H1 (cell line): ENCODE data around the gene DDX59. TPM values are rescaled to one million over a fixed set of nuclear protein-coding genes. Genes with fewer than 3 reads are reported as not detected.

Experiments
- CBX8 ChIP-seq: fragments of 300-800, 300-1000 bp; sonication (generic); IDR thresholded peaks from 2 replicates; pipeline ENCODE4 v1.7.1; 2016; ENCODE audit warnings: low read depth, low read length, borderline replicate concordance
- CTCF ChIP-seq, 3 experiments: IDR thresholded peaks; 1 replicate in 2 of 3; 2 replicates in 1 of 3; pipeline versions ENCODE4 v1.5.1 to v1.6.1; 2011; ENCODE audit warnings: low read length in 3 of 3, mild to moderate bottlenecking in 3 of 3, inconsistent platforms in 2 of 3, low read depth in 1 of 3, moderate library complexity in 1 of 3; ENCODE audit not compliant: insufficient read depth in 1 of 3; ENCODE audit errors: control extremely low read depth in 1 of 3
- FOSL1 ChIP-seq: IDR thresholded peaks from 2 replicates; pipeline ENCODE4 v1.6.1; 2011; ENCODE audit warnings: mild to moderate bottlenecking, low read depth, low read length, moderate library complexity; ENCODE audit not compliant: insufficient read depth
- HDAC2 ChIP-seq, 2 experiments: fragments of 300-600 bp in 1 of 2; sonication (generic) in 1 of 2; IDR thresholded peaks; 2 replicates each; pipeline ENCODE4 v1.6.1; 2011 to 2012; ENCODE audit warnings: low read depth in 2 of 2, low read length in 2 of 2, mild to moderate bottlenecking in 2 of 2, moderate library complexity in 2 of 2, borderline replicate concordance in 1 of 2, inconsistent platforms in 1 of 2
- SIRT6 ChIP-seq: IDR thresholded peaks from one replicate; pipeline ENCODE4 v1.7.1; 2012; ENCODE audit warnings: low read length, inconsistent platforms
- ZNF274 ChIP-seq: IDR thresholded peaks from 2 replicates; pipeline ENCODE4 v1.7.0; 2012; ENCODE audit warnings: low read length, borderline replicate concordance; ENCODE audit errors: extremely low read depth
- polyA plus RNA-seq, 7 experiments: library from polyadenylated mRNA; depleted of rRNA in 3 of 7; stranded (reverse) in 5 of 7; unstranded in 2 of 7; fragments of >200 nt in 5 of 7; fragments of 200-250 nt in 2 of 7; gene quantifications; 1 replicate in 5 of 7; 2 replicates in 1 of 7; 4 replicates in 1 of 7; pipeline versions ENCODE4 v1.2.1 to v1.2.3, GENCODE V29; 2011 to 2013; ENCODE audit warnings: missing spikeins in 2 of 7, mixed read lengths in 2 of 7
- total RNA-seq: library from RNA; stranded (reverse); fragmentation: NEBNext Ultra II Directional; extraction: Animal tissue kit (Norgen Biotek cat#: 25700); gene quantifications from 2 replicates; pipeline ENCODE4 v1.2.1, GENCODE V29; 2021

Gene DDX59
- total and polyA plus RNA-seq, 2 of the 8 experiments (the other 6 are each of a cell fraction or from before 2014, with no cell fraction given) = 8.3 to 19.4 TPM

GRCh38 chr1:200666309-200666708, 3.4 kb downstream of the DDX59 start (continued):
- TF ChIP-seq CTCF (IDR thresholded peaks at IDR 0.05; ENCODE audit: control extremely low read depth in 1 of 3, insufficient read depth in 1 of 3, low read depth in 1 of 3, low read length in 3 of 3) = no peak
- TF ChIP-seq HDAC2 (IDR thresholded peaks at IDR 0.05; ENCODE audit: borderline replicate concordance in 1 of 2, low read depth in 2 of 2, low read length in 2 of 2) = no peak
- no peak for TF ChIP-seq CBX8
- no peak for TF ChIP-seq ZNF274
- no peak for TF ChIP-seq FOSL1
- TF ChIP-seq SIRT6 = no peak
- TF ChIP-seq, all 59 proteins: peak for 0
